Adrenal gland (tissue), 5 donors: Measurements from ENCODE around the gene SHH.

Experiments
- CTCF ChIP-seq, 6 experiments: fragments of 450-650 bp in 4 of 6; fragments of 200-600 bp in 2 of 6; sonication (generic) in 1 of 6; IDR thresholded peaks; 1 replicate in 5 of 6; 2 replicates in 1 of 6; pipeline versions ENCODE4 v1.5.1 to v1.8.0; 2016 to 2021; ENCODE audit warnings: antibody characterized with exemption in 6 of 6, mild to moderate bottlenecking in 2 of 6, moderate library complexity in 1 of 6
- POLR2A ChIP-seq, 2 donors: fragments of 450-650 bp; IDR thresholded peaks; one replicate each; pipeline ENCODE4 v1.6.1; 2017; ENCODE audit warnings: antibody characterized with exemption in 2 of 2, mild to moderate bottlenecking in 2 of 2, moderate library complexity in 1 of 2
- donor health status: DM: no; HTN: no; CAD: no.

- TF ChIP-seq CTCF (IDR thresholded peaks at IDR 0.05), result no peak
- no peak for TF ChIP-seq POLR2A (IDR thresholded peaks at IDR 0.05)
Observed at GRCh38 chr7:155788616-155789000, 23.7 kb downstream of the SHH start.
